ENCODE measurements around the gene ZMYM4.

The ZMYM4 gene

GRCh38 chr1:35431173-35431599, 162.7 kb downstream of the ZMYM4 start:
- no peak for TF ChIP-seq SPI1 (IDR thresholded peaks at IDR 0.05; ENCODE audit: borderline replicate concordance, low read depth)
- no peak for TF ChIP-seq REST (IDR thresholded peaks at IDR 0.05; ENCODE audit: insufficient replicate concordance, low read depth)
- TF ChIP-seq POLR2AphosphoS5 (IDR thresholded peaks at IDR 0.05; ENCODE audit: low read depth) = no peak
- no peak for TF ChIP-seq GABPA (IDR thresholded peaks at IDR 0.05; ENCODE audit: low read depth)
- TF ChIP-seq CTCF (IDR thresholded peaks at IDR 0.05; ENCODE audit: insufficient read depth, low read length) = no peak
- Histone ChIP-seq H3K27ac (replicated peaks) (no peak overlapping the region), H3K27me3 (ENCODE audit: insufficient read depth, poor library complexity, severe bottlenecking) (no peaks in the 10 kb centered on the region), H3K4me3 (replicated peaks; ENCODE audit: insufficient read depth, low read length) (no peak overlapping the region)
- DNase-seq (ENCODE audit: low read depth in 1 of 2, low spot score in 1 of 2) = no peak

GRCh38 chr1:35432231-35432630, 163.7 kb downstream of the ZMYM4 start:
- H3K27me3 ChIP-seq (ENCODE audit: insufficient read depth, poor library complexity, severe bottlenecking) = no peaks in the 10 kb centered on the region
- H3K27ac ChIP-seq (replicated peaks) = no peak overlapping the region
- H3K4me3 ChIP-seq (replicated peaks; ENCODE audit: insufficient read depth, low read length) = no peak overlapping the region
- TF ChIP-seq POLR2AphosphoS5 (IDR thresholded peaks at IDR 0.05; ENCODE audit: low read depth) (no peak), REST (IDR thresholded peaks at IDR 0.05; ENCODE audit: insufficient replicate concordance, low read depth) (no peak), GABPA (IDR thresholded peaks at IDR 0.05; ENCODE audit: low read depth) (no peak), SPI1 (IDR thresholded peaks at IDR 0.05; ENCODE audit: borderline replicate concordance, low read depth) (no peak), CTCF (IDR thresholded peaks at IDR 0.05; ENCODE audit: insufficient read depth, low read length) (no peak)
- DNase-seq (ENCODE audit: low read depth in 1 of 2, low spot score in 1 of 2) = no peak

- DNase-seq (ENCODE audit: low read depth in 1 of 2, low spot score in 1 of 2) = no peak
- Histone ChIP-seq H3K27me3 (ENCODE audit: insufficient read depth, poor library complexity, severe bottlenecking) (no peaks in the 10 kb centered on the region), H3K4me3 (replicated peaks; ENCODE audit: insufficient read depth, low read length) (no peak overlapping the region), H3K27ac (replicated peaks) (no peak overlapping the region)
- TF ChIP-seq SPI1 (IDR thresholded peaks at IDR 0.05; ENCODE audit: borderline replicate concordance, low read depth) (no peak), GABPA (IDR thresholded peaks at IDR 0.05; ENCODE audit: low read depth) (no peak), REST (IDR thresholded peaks at IDR 0.05; ENCODE audit: insufficient replicate concordance, low read depth) (no peak), POLR2AphosphoS5 (IDR thresholded peaks at IDR 0.05; ENCODE audit: low read depth) (no peak), CTCF (IDR thresholded peaks at IDR 0.05; ENCODE audit: insufficient read depth, low read length) (no peak)
These were observed 165.2 kb downstream of the ZMYM4 start for GRCh38 chr1:35433714-35434113.
